Measurements from ENCODE around the gene ADORA2B.

Gene ADORA2B

GRCh38 chr17:15957608-15958307, 12.8 kb downstream of the ADORA2B start:
- TF ChIP-seq, protein P1, sequence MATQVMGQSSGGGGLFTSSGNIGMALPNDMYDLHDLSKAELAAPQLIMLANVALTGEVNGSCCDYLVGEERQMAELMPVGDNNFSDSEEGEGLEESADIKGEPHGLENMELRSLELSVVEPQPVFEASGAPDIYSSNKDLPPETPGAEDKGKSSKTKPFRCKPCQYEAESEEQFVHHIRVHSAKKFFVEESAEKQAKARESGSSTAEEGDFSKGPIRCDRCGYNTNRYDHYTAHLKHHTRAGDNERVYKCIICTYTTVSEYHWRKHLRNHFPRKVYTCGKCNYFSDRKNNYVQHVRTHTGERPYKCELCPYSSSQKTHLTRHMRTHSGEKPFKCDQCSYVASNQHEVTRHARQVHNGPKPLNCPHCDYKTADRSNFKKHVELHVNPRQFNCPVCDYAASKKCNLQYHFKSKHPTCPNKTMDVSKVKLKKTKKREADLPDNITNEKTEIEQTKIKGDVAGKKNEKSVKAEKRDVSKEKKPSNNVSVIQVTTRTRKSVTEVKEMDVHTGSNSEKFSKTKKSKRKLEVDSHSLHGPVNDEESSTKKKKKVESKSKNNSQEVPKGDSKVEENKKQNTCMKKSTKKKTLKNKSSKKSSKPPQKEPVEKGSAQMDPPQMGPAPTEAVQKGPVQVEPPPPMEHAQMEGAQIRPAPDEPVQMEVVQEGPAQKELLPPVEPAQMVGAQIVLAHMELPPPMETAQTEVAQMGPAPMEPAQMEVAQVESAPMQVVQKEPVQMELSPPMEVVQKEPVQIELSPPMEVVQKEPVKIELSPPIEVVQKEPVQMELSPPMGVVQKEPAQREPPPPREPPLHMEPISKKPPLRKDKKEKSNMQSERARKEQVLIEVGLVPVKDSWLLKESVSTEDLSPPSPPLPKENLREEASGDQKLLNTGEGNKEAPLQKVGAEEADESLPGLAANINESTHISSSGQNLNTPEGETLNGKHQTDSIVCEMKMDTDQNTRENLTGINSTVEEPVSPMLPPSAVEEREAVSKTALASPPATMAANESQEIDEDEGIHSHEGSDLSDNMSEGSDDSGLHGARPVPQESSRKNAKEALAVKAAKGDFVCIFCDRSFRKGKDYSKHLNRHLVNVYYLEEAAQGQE (IDR thresholded peaks at IDR 0.05; ENCODE audit: insufficient replicate concordance, low read depth), result no peak
- no peak for TF ChIP-seq GABPA (IDR thresholded peaks at IDR 0.05; ENCODE audit: low read depth)
- TF ChIP-seq POLR2AphosphoS5 (IDR thresholded peaks at IDR 0.05; ENCODE audit: low read depth), result no peak
- no peak for TF ChIP-seq SPI1 (IDR thresholded peaks at IDR 0.05; ENCODE audit: borderline replicate concordance, low read depth)
- TF ChIP-seq, protein P2, sequence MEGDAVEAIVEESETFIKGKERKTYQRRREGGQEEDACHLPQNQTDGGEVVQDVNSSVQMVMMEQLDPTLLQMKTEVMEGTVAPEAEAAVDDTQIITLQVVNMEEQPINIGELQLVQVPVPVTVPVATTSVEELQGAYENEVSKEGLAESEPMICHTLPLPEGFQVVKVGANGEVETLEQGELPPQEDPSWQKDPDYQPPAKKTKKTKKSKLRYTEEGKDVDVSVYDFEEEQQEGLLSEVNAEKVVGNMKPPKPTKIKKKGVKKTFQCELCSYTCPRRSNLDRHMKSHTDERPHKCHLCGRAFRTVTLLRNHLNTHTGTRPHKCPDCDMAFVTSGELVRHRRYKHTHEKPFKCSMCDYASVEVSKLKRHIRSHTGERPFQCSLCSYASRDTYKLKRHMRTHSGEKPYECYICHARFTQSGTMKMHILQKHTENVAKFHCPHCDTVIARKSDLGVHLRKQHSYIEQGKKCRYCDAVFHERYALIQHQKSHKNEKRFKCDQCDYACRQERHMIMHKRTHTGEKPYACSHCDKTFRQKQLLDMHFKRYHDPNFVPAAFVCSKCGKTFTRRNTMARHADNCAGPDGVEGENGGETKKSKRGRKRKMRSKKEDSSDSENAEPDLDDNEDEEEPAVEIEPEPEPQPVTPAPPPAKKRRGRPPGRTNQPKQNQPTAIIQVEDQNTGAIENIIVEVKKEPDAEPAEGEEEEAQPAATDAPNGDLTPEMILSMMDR (IDR thresholded peaks at IDR 0.05; ENCODE audit: insufficient read depth, low read length), result no peak
- no peak overlapping the region for H3K27ac ChIP-seq (replicated peaks)
- H3K27me3 ChIP-seq (ENCODE audit: insufficient read depth, poor library complexity, severe bottlenecking), result no peaks in the 10 kb centered on the region
- H3K4me3 ChIP-seq (replicated peaks; ENCODE audit: insufficient read depth, low read length), result no peak overlapping the region
- DNase-seq (ENCODE audit: low read depth in 1 of 2, low spot score in 1 of 2), result no peak

- peak in 1 of 2 experiments; percentile 2 for DNase-seq (ENCODE audit: low read depth in 1 of 2, low spot score in 1 of 2)
- H3K27me3 ChIP-seq (ENCODE audit: insufficient read depth, poor library complexity, severe bottlenecking), result no peaks in the 10 kb centered on the region
- H3K27ac ChIP-seq (replicated peaks), result peak overlapping the region; percentile 19; the same call in 1 of the 2 replicates
- TF ChIP-seq, protein P2 (IDR thresholded peaks at IDR 0.05; ENCODE audit: insufficient read depth, low read length), result no peak
- TF ChIP-seq GABPA (IDR thresholded peaks at IDR 0.05; ENCODE audit: low read depth) (no peak), SPI1 (IDR thresholded peaks at IDR 0.05; ENCODE audit: borderline replicate concordance, low read depth) (no peak), POLR2AphosphoS5 (IDR thresholded peaks at IDR 0.05; ENCODE audit: low read depth) (no peak)
- TF ChIP-seq, protein P1 (IDR thresholded peaks at IDR 0.05; ENCODE audit: insufficient replicate concordance, low read depth), result no peak
- H3K4me3 ChIP-seq (replicated peaks; ENCODE audit: insufficient read depth, low read length), result no peak overlapping the region
These were observed 13.5 kb downstream of the ADORA2B start for GRCh38 chr17:15958484-15958854.

DNA sequence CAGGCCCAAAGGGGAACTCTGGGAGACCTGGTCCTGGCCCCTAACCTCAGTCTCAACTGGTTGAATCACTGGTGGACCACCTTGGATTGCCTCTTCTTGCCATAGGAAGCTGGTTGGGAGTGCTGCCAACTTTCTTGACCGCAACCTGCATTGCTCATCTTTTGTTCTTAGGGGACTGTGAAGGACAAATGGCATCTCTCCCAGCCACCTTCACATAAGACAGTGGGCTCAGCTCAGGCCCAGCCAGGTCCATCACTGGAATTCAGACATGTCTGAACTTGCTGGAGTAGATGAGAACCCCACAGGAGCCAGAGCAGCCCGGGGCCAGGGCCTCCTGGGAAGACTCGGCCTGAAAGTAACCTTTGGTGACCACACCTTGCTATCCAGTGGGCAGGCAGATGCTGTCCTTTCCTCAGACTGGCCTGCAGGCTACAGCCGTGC, 18.8 kb downstream of the ADORA2B start:
- no peak overlapping the region for H3K4me3 ChIP-seq (replicated peaks; ENCODE audit: insufficient read depth, low read length)
- H3K27me3 ChIP-seq (ENCODE audit: insufficient read depth, poor library complexity, severe bottlenecking), result no peaks in the 10 kb centered on the region
- DNase-seq (ENCODE audit: low read depth in 1 of 2, low spot score in 1 of 2), result no peak
- no peak overlapping the region for H3K27ac ChIP-seq (replicated peaks)
- TF ChIP-seq, protein P2 (IDR thresholded peaks at IDR 0.05; ENCODE audit: insufficient read depth, low read length), result no peak
- TF ChIP-seq GABPA (IDR thresholded peaks at IDR 0.05; ENCODE audit: low read depth) (no peak), POLR2AphosphoS5 (IDR thresholded peaks at IDR 0.05; ENCODE audit: low read depth) (no peak)
- TF ChIP-seq, protein P1 (IDR thresholded peaks at IDR 0.05; ENCODE audit: insufficient replicate concordance, low read depth), result no peak
